CD4-positive, alpha-beta memory T cell (primary cell): ENCODE data around the gene SETD1A. TPM values are rescaled to one million over a fixed set of nuclear protein-coding genes. Genes with fewer than 3 reads are reported as not detected.

Experiments used
- CTCF ChIA-PET: fragments of 350-600 bp; sonication (Branson Sonifier 250); formaldehyde crosslinking; loops from one replicate; lab custom pipeline; 2021; ENCODE audit warnings: inconsistent platforms; ENCODE audit not compliant: partially characterized antibody; lab: Charles Lee
- POLR2A ChIA-PET: fragments of 350-600 bp; sonication (Branson Sonifier 250); formaldehyde crosslinking; loops from one replicate; lab custom pipeline; 2021; ENCODE audit not compliant: partially characterized antibody; lab: Charles Lee
- DNase-seq, 5 donors: peaks; one replicate each; pipeline versions ENCODE4 v3.0.0 to v3.0.0-alpha.2; 2020 to 2022; ENCODE audit warnings: mixed read lengths in 1 of 5
- H3K27ac ChIP-seq: one replicate; pipeline ENCODE4 v1.7.0; 2013; ENCODE audit warnings: low read depth, low read length
- H3K27me3 ChIP-seq: 2 replicates; pipeline ENCODE4 v1.7.0; 2013; ENCODE audit warnings: mild to moderate bottlenecking, low read length, moderate library complexity; ENCODE audit not compliant: insufficient read depth
- H3K36me3 ChIP-seq: 2 replicates; pipeline ENCODE4 v1.7.0; 2013; ENCODE audit warnings: mild to moderate bottlenecking, low read length, moderate library complexity; ENCODE audit not compliant: insufficient read depth
- H3K4me1 ChIP-seq: 2 replicates; pipeline ENCODE4 v1.7.0; 2013; ENCODE audit warnings: mild to moderate bottlenecking, low read length, moderate library complexity; ENCODE audit not compliant: insufficient read depth
- H3K4me3 ChIP-seq, 2 donors: one replicate each; pipeline ENCODE4 v1.7.0; 2013; ENCODE audit warnings: low read length in 2 of 2, mild to moderate bottlenecking in 1 of 2
- H3K9me3 ChIP-seq, 2 donors: one replicate each; pipeline ENCODE4 v1.7.0; 2013; ENCODE audit warnings: low read length in 2 of 2, control low read depth in 1 of 2; ENCODE audit not compliant: control insufficient read depth in 1 of 2
- H3K27ac Mint-ChIP-seq, 7 donors: one replicate each; pipeline ENCODE4 v1.8.0; 2020 to 2021; ENCODE audit warnings: mixed read lengths in 7 of 7, mild to moderate bottlenecking in 6 of 7, inconsistent platforms in 3 of 7, moderate library complexity in 3 of 7
- H3K27me3 Mint-ChIP-seq, 2 donors: one replicate each; pipeline ENCODE4 v1.8.0; 2020 to 2021; ENCODE audit warnings: mixed read lengths in 2 of 2
- H3K36me3 Mint-ChIP-seq, 2 donors: one replicate each; pipeline ENCODE4 v1.8.0; 2020 to 2021; ENCODE audit warnings: mixed read lengths in 2 of 2, inconsistent platforms in 1 of 2, mild to moderate bottlenecking in 1 of 2
- H3K4me1 Mint-ChIP-seq, 4 donors: one replicate each; pipeline ENCODE4 v1.8.0; 2020 to 2021; ENCODE audit warnings: mixed read lengths in 4 of 4, mild to moderate bottlenecking in 1 of 4
- H3K4me3 Mint-ChIP-seq, 8 donors: one replicate each; pipeline ENCODE4 v1.8.0; 2020 to 2021; ENCODE audit warnings: mixed read lengths in 8 of 8, mild to moderate bottlenecking in 7 of 8, moderate library complexity in 6 of 8, inconsistent platforms in 3 of 8
- H3K9me3 Mint-ChIP-seq, 8 donors: one replicate each; pipeline ENCODE4 v1.8.0; 2020 to 2021; ENCODE audit warnings: mixed read lengths in 8 of 8, mild to moderate bottlenecking in 5 of 8, inconsistent platforms in 3 of 8, moderate library complexity in 1 of 8
- intact Hi-C: fragments of 100-400 bp; cut with micrococcal nuclease; formaldehyde crosslinking; loops from one replicate; pipeline ENCODE4 v1.15.1; 2023
- polyA plus RNA-seq, 2 donors: library from polyadenylated mRNA; unstranded; fragments of 300-500 nt; fragmentation: Illumina TruSeq; gene quantifications; one replicate each; pipeline ENCODE4 v1.2.3, GENCODE V29; 2021
- total RNA-seq, 2 experiments: library from RNA; stranded (reverse); gene quantifications; one replicate each; pipeline ENCODE4 v1.2.3, GENCODE V29; 2021

The SETD1A gene
- total and polyA plus RNA-seq, 4 experiments from 2014 or later, result 5.6 to 33.2 (median 32.1) TPM; not detected in 1

GRCh38 chr16:30967795-30968194 is 10.2 kb downstream of the SETD1A start:
- Mint-ChIP-seq H3K4me1 (peaks cover 0 to 7% (median 4%) of the 10 kb centered on the region in 4 donors), H3K9me3 (peaks cover 0 to 2% (median 0%) of the 10 kb centered on the region in 8 donors), H3K27me3 (no peaks in the 10 kb centered on the region), H3K27ac (peak overlapping the region in 1 of 7 donors; percentile 44), H3K4me3 (peak overlapping the region in 1 of 8 donors; percentile 63), H3K36me3 (peaks cover 56 to 70% of the 10 kb centered on the region in 2 donors)
- ChIA-PET POLR2A (interaction anchor here (1.4 kb wide), 1 partner anchor 18 kb away, joined by 3 read pairs; no protein-coding TSS in a partner anchor), CTCF (no interaction called here)
- Histone ChIP-seq H3K4me3 (no peak overlapping the region), H3K27me3 (no peaks in the 10 kb centered on the region), H3K9me3 (no peaks in the 10 kb centered on the region), H3K4me1 (no peaks in the 10 kb centered on the region), H3K36me3 (peaks cover 68% of the 10 kb centered on the region), H3K27ac (no peak overlapping the region)
- DNase-seq, result peak in 1 of 5 donors; percentile 6
- intact Hi-C loops, result no loop called here

GRCh38 chr16:30969246-30969842 is 11.8 kb downstream of the SETD1A start:
- H3K27me3 ChIP-seq, result no peaks in the 10 kb centered on the region
- intact Hi-C loops, result no loop called here
- Mint-ChIP-seq H3K4me1 (peaks cover 0 to 11% (median 3%) of the 10 kb centered on the region in 4 donors), H3K4me3 (peak overlapping the region in 1 of 8 donors; percentile 59), H3K27ac (peak overlapping the region in 1 of 7 donors; percentile 70), H3K9me3 (peaks cover 0 to 2% (median 0%) of the 10 kb centered on the region in 8 donors), H3K27me3 (no peaks in the 10 kb centered on the region), H3K36me3 (peaks cover 58 to 72% of the 10 kb centered on the region in 2 donors)
- H3K9me3 ChIP-seq, result no peaks in the 10 kb centered on the region
- DNase-seq, result peak in 1 of 5 donors; percentile 9
- ChIA-PET CTCF (interaction anchor here (1.6 kb wide), 1 partner anchor 15 kb away, joined by 4 read pairs; the partner anchor contains the start of gene HSD3B7), POLR2A (interaction anchor here (1.1 to 1.5 kb wide), 3 partner anchors 9 to 19 kb away, joined by 3 to 4 read pairs (median 3); partner anchors contain the start of gene SETD1A)
- peaks cover 73% of the 10 kb centered on the region for H3K36me3 ChIP-seq
- H3K27ac ChIP-seq, result no peak overlapping the region
- H3K4me1 ChIP-seq, result no peaks in the 10 kb centered on the region
- H3K4me3 ChIP-seq, result no peak overlapping the region

GRCh38 chr16:30971298-30971697 is 13.7 kb downstream of the SETD1A start:
- Histone ChIP-seq H3K4me3 (no peak overlapping the region), H3K9me3 (no peaks in the 10 kb centered on the region), H3K27ac (no peak overlapping the region), H3K27me3 (no peaks in the 10 kb centered on the region), H3K4me1 (no peaks in the 10 kb centered on the region), H3K36me3 (peaks cover 68% of the 10 kb centered on the region)
- intact Hi-C loops, result no loop called here
- Mint-ChIP-seq H3K27me3 (no peaks in the 10 kb centered on the region), H3K4me3 (no peak overlapping the region), H3K4me1 (peaks cover 0 to 12% (median 3%) of the 10 kb centered on the region in 4 donors), H3K27ac (peak overlapping the region in 1 of 7 donors; percentile 30), H3K36me3 (peaks cover 59 to 71% of the 10 kb centered on the region in 2 donors), H3K9me3 (no peaks in the 10 kb centered on the region)
- no peak for DNase-seq
- CTCF ChIA-PET, result interaction anchor here (1.6 kb wide), 1 partner anchor 13 kb away, joined by 4 read pairs; the partner anchor contains the start of gene HSD3B7
- POLR2A ChIA-PET, result no interaction called here

GRCh38 chr16:30972872-30973271 is 15.3 kb downstream of the SETD1A start:
- H3K9me3 ChIP-seq, result no peaks in the 10 kb centered on the region
- peaks cover 70% of the 10 kb centered on the region for H3K36me3 ChIP-seq
- Mint-ChIP-seq H3K27me3 (no peaks in the 10 kb centered on the region), H3K9me3 (no peaks in the 10 kb centered on the region), H3K27ac (peak overlapping the region in 3 of 7 donors; percentile 40 to 81 (median 46)), H3K36me3 (peaks cover 57 to 71% of the 10 kb centered on the region in 2 donors), H3K4me1 (peaks cover 0 to 14% (median 3%) of the 10 kb centered on the region in 4 donors), H3K4me3 (no peak overlapping the region)
- no peaks in the 10 kb centered on the region for H3K4me1 ChIP-seq
- H3K4me3 ChIP-seq, result no peak overlapping the region
- ChIA-PET POLR2A (no interaction called here), CTCF (interaction anchor here (1.0 kb wide), 1 partner anchor 19 kb away, joined by 3 read pairs; no protein-coding TSS in a partner anchor)
- H3K27me3 ChIP-seq, result no peaks in the 10 kb centered on the region
- intact Hi-C loops, result no loop called here
- DNase-seq, result no peak
- H3K27ac ChIP-seq, result no peak overlapping the region

GRCh38 chr16:30974348-30974747 is 16.8 kb downstream of the SETD1A start:
- H3K9me3 Mint-ChIP-seq, result no peaks in the 10 kb centered on the region
- Histone ChIP-seq H3K4me1 (no peaks in the 10 kb centered on the region), H3K36me3 (peaks cover 70% of the 10 kb centered on the region), H3K27ac (no peak overlapping the region), H3K27me3 (no peaks in the 10 kb centered on the region), H3K9me3 (no peaks in the 10 kb centered on the region), H3K4me3 (no peak overlapping the region)
- ChIA-PET CTCF (no interaction called here), POLR2A (no interaction called here)
- no peak overlapping the region for H3K4me3 Mint-ChIP-seq
- intact Hi-C loops, result no loop called here
- H3K27ac Mint-ChIP-seq, result peak overlapping the region in 1 of 7 donors; percentile 59
- H3K4me1 Mint-ChIP-seq, result peaks cover 0 to 13% (median 3%) of the 10 kb centered on the region in 4 donors
- H3K36me3 Mint-ChIP-seq, result peaks cover 54 to 72% of the 10 kb centered on the region in 2 donors
- peak in 1 of 5 donors; percentile 4 for DNase-seq
- H3K27me3 Mint-ChIP-seq, result no peaks in the 10 kb centered on the region

- peak overlapping the region in 3 of 7 donors; percentile 55 to 61 (median 61) for H3K27ac Mint-ChIP-seq
- no peak overlapping the region for H3K4me3 Mint-ChIP-seq
- H3K4me1 ChIP-seq, result no peaks in the 10 kb centered on the region
- no peaks in the 10 kb centered on the region for H3K9me3 Mint-ChIP-seq
- no peaks in the 10 kb centered on the region for H3K27me3 ChIP-seq
- H3K4me3 ChIP-seq, result no peak overlapping the region
- H3K4me1 Mint-ChIP-seq, result peaks cover 0 to 13% (median 0%) of the 10 kb centered on the region in 4 donors
- ChIA-PET CTCF (no interaction called here), POLR2A (no interaction called here)
- H3K36me3 Mint-ChIP-seq, result peaks cover 39 to 66% of the 10 kb centered on the region in 2 donors
- intact Hi-C loops, result no loop called here
- no peaks in the 10 kb centered on the region for H3K27me3 Mint-ChIP-seq
- H3K36me3 ChIP-seq, result peaks cover 58% of the 10 kb centered on the region
- no peak for DNase-seq
- H3K9me3 ChIP-seq, result no peaks in the 10 kb centered on the region
- no peak overlapping the region for H3K27ac ChIP-seq
Observed at GRCh38 chr16:30976486-30976885, 18.9 kb downstream of the SETD1A start.

GRCh38 chr16:30977502-30977901 is 19.9 kb downstream of the SETD1A start:
- H3K9me3 Mint-ChIP-seq, result no peaks in the 10 kb centered on the region
- H3K36me3 Mint-ChIP-seq, result peaks cover 31 to 64% of the 10 kb centered on the region in 2 donors
- no peaks in the 10 kb centered on the region for H3K27me3 ChIP-seq
- ChIA-PET POLR2A (interaction anchor here (1.6 kb wide), 1 partner anchor 8 kb away, joined by 4 read pairs; no protein-coding TSS in a partner anchor), CTCF (interaction anchor here (0.7 kb wide), 1 partner anchor 409 kb away, joined by 3 read pairs; no protein-coding TSS in a partner anchor)
- H3K9me3 ChIP-seq, result no peaks in the 10 kb centered on the region
- peak overlapping the region in 1 of 7 donors; percentile 16 for H3K27ac Mint-ChIP-seq
- no peak overlapping the region for H3K4me3 ChIP-seq
- intact Hi-C loops, result no loop called here
- H3K4me3 Mint-ChIP-seq, result no peak overlapping the region
- peaks cover 0 to 12% (median under 1%) of the 10 kb centered on the region in 4 donors for H3K4me1 Mint-ChIP-seq
- no peaks in the 10 kb centered on the region for H3K27me3 Mint-ChIP-seq
- H3K36me3 ChIP-seq, result peaks cover 49% of the 10 kb centered on the region
- no peak overlapping the region for H3K27ac ChIP-seq
- DNase-seq, result peak in 3 of 5 donors; percentile 14 to 27 (median 14)
- no peaks in the 10 kb centered on the region for H3K4me1 ChIP-seq
